Mesendoderm (in vitro differentiated cells): ENCODE data around the gene HEPHL1.

ENCODE experiments used
- DNase-seq: peaks from one replicate; pipeline ENCODE4 v3.0.0; 2013
- H2AK5ac ChIP-seq: 2 replicates; pipeline ENCODE4 v1.6.1; 2013; ENCODE audit warnings: low read length, inconsistent platforms
- H2BK120ac ChIP-seq: 2 replicates; pipeline ENCODE4 v1.6.1; 2013; ENCODE audit warnings: low read depth, mild to moderate bottlenecking, low read length, moderate library complexity, mixed read lengths
- H2BK15ac ChIP-seq: replicated peaks from 2 replicates; pipeline ENCODE4 v1.6.1; 2013; ENCODE audit warnings: low read depth, mild to moderate bottlenecking, moderate library complexity
- H2BK5ac ChIP-seq: 2 replicates; pipeline ENCODE4 v1.6.1; 2013; ENCODE audit warnings: low read length, inconsistent platforms
- H3K18ac ChIP-seq: 2 replicates; pipeline ENCODE4 v1.6.1; 2013; ENCODE audit warnings: mild to moderate bottlenecking, low read length, mixed read lengths
- H3K23ac ChIP-seq: one replicate; pipeline ENCODE4 v1.6.1; 2013; ENCODE audit warnings: low read length
- H3K27ac ChIP-seq: 2 replicates; pipeline ENCODE4 v1.5.1; 2013; ENCODE audit warnings: low read depth, mild to moderate bottlenecking, inconsistent platforms, low read length, moderate library complexity
- H3K27me3 ChIP-seq: 2 replicates; pipeline ENCODE4 v1.6.1; 2013; ENCODE audit warnings: low read length, control low read depth, mild to moderate bottlenecking, inconsistent platforms; ENCODE audit not compliant: insufficient read depth, poor library complexity
- H3K36me3 ChIP-seq: 2 replicates; pipeline ENCODE4 v1.6.1; 2013; ENCODE audit warnings: low read length, inconsistent platforms; ENCODE audit not compliant: control insufficient read depth, insufficient read depth
- H3K4ac ChIP-seq: one replicate; pipeline ENCODE4 v1.6.1; 2013; ENCODE audit warnings: low read depth, mild to moderate bottlenecking, low read length, moderate library complexity
- H3K4me1 ChIP-seq: 2 replicates; pipeline ENCODE4 v1.6.1; 2013; ENCODE audit warnings: low read depth, low read length, inconsistent platforms; ENCODE audit not compliant: control insufficient read depth
- H3K4me2 ChIP-seq: 2 replicates; pipeline ENCODE4 v1.6.1; 2013; ENCODE audit warnings: low read length
- H3K4me3 ChIP-seq: 2 replicates; pipeline ENCODE4 v1.5.1; 2013; ENCODE audit warnings: mild to moderate bottlenecking, low read length
- H3K56ac ChIP-seq: one replicate; pipeline ENCODE4 v1.6.1; 2013; ENCODE audit warnings: low read length
- H3K79me1 ChIP-seq: 2 replicates; pipeline ENCODE4 v1.6.1; 2013; ENCODE audit warnings: low read length, inconsistent platforms
- H3K79me2 ChIP-seq: 2 replicates; pipeline ENCODE4 v1.6.1; 2013; ENCODE audit warnings: mild to moderate bottlenecking, low read length; ENCODE audit not compliant: control insufficient read depth, insufficient read depth
- H3K9ac ChIP-seq: 2 replicates; pipeline ENCODE4 v1.6.1; 2013; ENCODE audit warnings: low read length, inconsistent platforms
- H4K5ac ChIP-seq: one replicate; pipeline ENCODE4 v1.6.1; 2013; ENCODE audit warnings: low read length
- H4K8ac ChIP-seq: one replicate; pipeline ENCODE4 v1.6.1; 2013; ENCODE audit warnings: low read depth, mild to moderate bottlenecking, control low read depth, low read length, moderate library complexity
- WGBS: extraction: QIAGEN DNeasy Blood & Tissue Kit; methylation state at CpG from one replicate; pipeline ENCODE4 v1.1.7; 2013; ENCODE audit warnings: low lambda C conversion rate, missing lambda C conversion rate; ENCODE audit not compliant: insufficient coverage; ENCODE audit errors: extremely low coverage; 5-methylcytosine and 5-hydroxymethylcytosine counted together

Gene HEPHL1

DNA sequence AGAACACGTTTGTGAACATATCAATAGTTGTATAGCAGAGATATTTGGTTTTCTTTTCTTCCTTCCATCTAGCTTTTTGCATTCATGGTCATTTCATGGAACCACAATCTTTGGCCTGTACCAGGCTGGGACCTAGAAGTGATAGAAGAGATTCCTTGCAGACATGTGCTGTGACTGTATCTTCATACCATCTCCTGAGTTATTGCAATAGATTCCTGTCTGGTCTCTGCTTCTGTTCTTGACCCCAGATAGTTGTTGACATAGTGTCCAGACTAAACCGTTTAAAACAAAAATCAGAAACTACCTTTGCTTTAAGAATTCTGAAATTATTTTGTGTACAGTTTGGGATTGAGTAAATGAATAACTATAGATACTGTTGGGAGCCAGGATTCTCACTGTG lies 124.3 kb downstream of the HEPHL1 start:
- H3K4me1 ChIP-seq, result peaks cover 8% of the 10 kb centered on the region
- H3K4ac ChIP-seq, result no peak overlapping the region
- no peak for DNase-seq
- H3K18ac ChIP-seq, result no peak overlapping the region
- no peak overlapping the region for H3K4me3 ChIP-seq
- no peaks in the 10 kb centered on the region for H3K36me3 ChIP-seq
- peaks cover 84% of the 10 kb centered on the region for H3K79me2 ChIP-seq
- no peak overlapping the region for H3K23ac ChIP-seq
- H2BK5ac ChIP-seq, result no peak overlapping the region
- no peak overlapping the region for H2BK15ac ChIP-seq
- H2BK120ac ChIP-seq, result no peak overlapping the region
- no peak overlapping the region for H3K56ac ChIP-seq
- H4K8ac ChIP-seq, result no peak overlapping the region
- no CpG with 5 or more reads among the region's 2 CpGs for WGBS
- H3K4me2 ChIP-seq, result no peak overlapping the region
- no peak overlapping the region for H3K27ac ChIP-seq
- H3K9ac ChIP-seq, result no peak overlapping the region
- no peak overlapping the region for H4K5ac ChIP-seq
- H2AK5ac ChIP-seq, result no peak overlapping the region
- H3K79me1 ChIP-seq, result peaks cover 41% of the 10 kb centered on the region
- no peaks in the 10 kb centered on the region for H3K27me3 ChIP-seq

DNA sequence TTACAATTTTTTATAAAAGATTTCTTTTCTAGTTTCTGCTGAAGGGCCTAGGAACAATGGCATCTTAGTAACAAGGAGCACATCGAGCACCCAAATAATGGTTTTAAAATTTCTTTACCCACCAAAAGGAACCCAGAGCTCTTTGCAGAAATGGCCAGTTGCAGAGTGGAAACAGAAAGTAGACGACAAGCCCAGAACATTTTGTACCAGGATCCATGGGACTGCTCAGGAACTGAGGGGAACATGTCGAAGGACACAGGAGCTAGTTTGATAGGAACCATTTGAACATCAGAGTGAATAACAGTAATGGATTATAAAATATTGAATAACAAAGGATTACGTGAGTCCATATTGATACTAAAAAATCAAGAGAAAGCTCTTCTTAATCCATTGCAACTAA lies 124.8 kb downstream of the HEPHL1 start:
- H2BK5ac ChIP-seq, result no peak overlapping the region
- no CpG with 5 or more reads among the region's 4 CpGs for WGBS

DNA sequence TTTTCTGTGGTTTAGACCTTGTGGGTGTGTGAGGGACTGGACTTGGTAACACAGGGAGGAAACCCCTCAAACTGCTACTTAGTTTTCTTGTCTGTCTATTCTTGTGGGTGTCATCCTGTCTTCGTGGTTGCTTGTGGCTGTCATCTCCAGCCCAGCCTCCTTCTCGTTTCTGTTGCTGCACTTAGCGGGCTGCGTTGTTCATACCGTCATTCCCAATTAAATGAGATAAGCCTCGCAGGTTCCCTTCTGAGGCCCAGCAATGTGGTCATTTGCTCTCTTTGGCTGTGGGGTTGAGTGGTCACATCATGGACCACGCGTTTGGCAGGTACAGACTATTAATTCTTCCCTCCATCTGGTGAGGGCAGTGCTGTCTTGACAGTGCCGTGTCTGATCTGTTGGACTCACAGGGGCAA lies 126.3 kb downstream of the HEPHL1 start:
- no CpG with 5 or more reads among the region's 9 CpGs for WGBS
- no peak overlapping the region for H3K4ac ChIP-seq
- H4K8ac ChIP-seq, result no peak overlapping the region
- no peak overlapping the region for H3K18ac ChIP-seq
- no peak overlapping the region for H3K27ac ChIP-seq
- H2BK120ac ChIP-seq, result no peak overlapping the region
- DNase-seq, result no peak
- H2BK5ac ChIP-seq, result no peak overlapping the region
- H3K27me3 ChIP-seq, result no peaks in the 10 kb centered on the region
- no peak overlapping the region for H3K9ac ChIP-seq
- peaks cover 10% of the 10 kb centered on the region for H3K4me1 ChIP-seq
- H3K4me2 ChIP-seq, result no peak overlapping the region
- no peak overlapping the region for H2BK15ac ChIP-seq
- no peak overlapping the region for H3K23ac ChIP-seq
- peaks cover 85% of the 10 kb centered on the region for H3K79me2 ChIP-seq
- no peak overlapping the region for H3K56ac ChIP-seq
- peaks cover 41% of the 10 kb centered on the region for H3K79me1 ChIP-seq
- H4K5ac ChIP-seq, result no peak overlapping the region
- no peak overlapping the region for H2AK5ac ChIP-seq
- H3K36me3 ChIP-seq, result no peaks in the 10 kb centered on the region
- H3K4me3 ChIP-seq, result no peak overlapping the region

More for the DNA sequence above, 124.8 kb downstream of the HEPHL1 start:
- H3K4me1 ChIP-seq, result peaks cover 9% of the 10 kb centered on the region
- no peak overlapping the region for H3K27ac ChIP-seq
- DNase-seq, result no peak
- no peak overlapping the region for H3K4ac ChIP-seq
- H3K36me3 ChIP-seq, result no peaks in the 10 kb centered on the region
- no peak overlapping the region for H4K5ac ChIP-seq
- H3K56ac ChIP-seq, result no peak overlapping the region
- H3K18ac ChIP-seq, result no peak overlapping the region
- no peak overlapping the region for H2BK15ac ChIP-seq
- no peak overlapping the region for H4K8ac ChIP-seq
- no peak overlapping the region for H3K4me2 ChIP-seq
- no peak overlapping the region for H3K4me3 ChIP-seq
- H3K27me3 ChIP-seq, result no peaks in the 10 kb centered on the region
- H2BK120ac ChIP-seq, result no peak overlapping the region
- peaks cover 42% of the 10 kb centered on the region for H3K79me1 ChIP-seq
- H2AK5ac ChIP-seq, result no peak overlapping the region
- no peak overlapping the region for H3K9ac ChIP-seq
- H3K79me2 ChIP-seq, result peaks cover 87% of the 10 kb centered on the region
- no peak overlapping the region for H3K23ac ChIP-seq

DNA sequence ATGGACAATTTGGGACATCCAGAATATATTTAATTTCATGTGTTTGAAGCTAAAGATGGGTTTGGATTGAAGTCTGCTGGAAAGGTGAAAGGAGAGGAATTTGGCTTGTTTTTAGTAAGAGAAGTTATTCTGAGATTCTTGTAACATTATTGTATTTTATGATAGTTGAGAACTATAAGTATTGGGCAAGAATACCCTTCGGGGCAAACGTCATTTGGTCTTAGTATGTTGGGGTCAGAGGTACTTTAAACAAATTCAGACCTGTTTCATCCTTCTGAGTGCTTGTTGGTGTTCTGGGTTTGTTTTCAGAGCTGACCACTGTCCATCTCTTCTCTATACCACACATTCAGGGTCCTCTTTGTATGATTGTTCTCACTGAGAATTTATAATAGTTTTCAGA lies 127.0 kb downstream of the HEPHL1 start:
- H3K9ac ChIP-seq, result no peak overlapping the region
- no peak overlapping the region for H3K4me3 ChIP-seq
- no peak overlapping the region for H2BK5ac ChIP-seq
- no peak overlapping the region for H2BK120ac ChIP-seq
- H4K8ac ChIP-seq, result no peak overlapping the region
- H3K79me1 ChIP-seq, result peaks cover 43% of the 10 kb centered on the region
- no peak overlapping the region for H3K27ac ChIP-seq
- no peaks in the 10 kb centered on the region for H3K36me3 ChIP-seq
- H2AK5ac ChIP-seq, result no peak overlapping the region
- H3K27me3 ChIP-seq, result no peaks in the 10 kb centered on the region
- peaks cover 85% of the 10 kb centered on the region for H3K79me2 ChIP-seq
- no peak overlapping the region for H3K4me2 ChIP-seq
- H3K4ac ChIP-seq, result no peak overlapping the region
- peaks cover 16% of the 10 kb centered on the region for H3K4me1 ChIP-seq
- no peak for DNase-seq
- no peak overlapping the region for H4K5ac ChIP-seq
- no peak overlapping the region for H2BK15ac ChIP-seq
- WGBS, result no CpG with 5 or more reads among the region's 2 CpGs
- H3K23ac ChIP-seq, result no peak overlapping the region
- no peak overlapping the region for H3K18ac ChIP-seq
- no peak overlapping the region for H3K56ac ChIP-seq

DNA sequence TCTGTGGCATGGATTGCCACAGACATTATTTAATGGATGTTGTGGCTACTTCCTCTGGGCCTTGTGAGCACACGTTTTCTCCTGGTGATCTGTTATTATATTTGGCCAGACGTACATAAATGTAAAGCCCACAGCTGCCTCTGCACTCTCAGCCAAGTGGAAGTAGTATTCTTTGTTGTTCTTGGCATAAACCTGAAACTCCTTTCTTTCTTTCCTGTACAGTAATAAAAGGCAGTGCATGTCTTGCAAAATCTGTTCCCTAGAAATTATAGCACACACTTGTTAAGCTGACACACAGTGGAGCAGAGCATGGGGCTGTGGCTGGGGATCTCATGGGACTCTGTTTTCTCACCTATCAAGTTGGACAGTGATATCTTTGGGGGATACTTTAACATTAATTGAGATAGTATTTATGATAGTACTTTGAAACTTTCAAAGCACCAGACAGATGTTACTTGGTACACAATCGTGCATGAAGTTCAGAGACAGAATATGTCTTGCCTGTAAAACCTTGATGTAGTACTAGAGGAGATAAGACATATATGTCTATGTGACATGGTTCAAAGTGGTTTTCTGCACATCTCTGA lies 128.4 kb downstream of the HEPHL1 start:
- no peaks in the 10 kb centered on the region for H3K36me3 ChIP-seq
- H3K79me2 ChIP-seq, result peaks cover 88% of the 10 kb centered on the region
- H3K4me2 ChIP-seq, result no peak overlapping the region
- no peak overlapping the region for H4K8ac ChIP-seq
- peaks cover 48% of the 10 kb centered on the region for H3K79me1 ChIP-seq
- H3K56ac ChIP-seq, result no peak overlapping the region
- no peak overlapping the region for H3K4me3 ChIP-seq
- DNase-seq, result no peak
- no peak overlapping the region for H2BK5ac ChIP-seq
- no peak overlapping the region for H3K9ac ChIP-seq
- no peak overlapping the region for H4K5ac ChIP-seq
- no peaks in the 10 kb centered on the region for H3K27me3 ChIP-seq
- H3K23ac ChIP-seq, result no peak overlapping the region
- H3K27ac ChIP-seq, result no peak overlapping the region
- H3K18ac ChIP-seq, result no peak overlapping the region
- no peak overlapping the region for H2BK120ac ChIP-seq
- no peak overlapping the region for H2AK5ac ChIP-seq
- no peak overlapping the region for H2BK15ac ChIP-seq
- peaks cover 20% of the 10 kb centered on the region for H3K4me1 ChIP-seq
- no peak overlapping the region for H3K4ac ChIP-seq
- WGBS, result no CpG with 5 or more reads among the region's 3 CpGs

DNA sequence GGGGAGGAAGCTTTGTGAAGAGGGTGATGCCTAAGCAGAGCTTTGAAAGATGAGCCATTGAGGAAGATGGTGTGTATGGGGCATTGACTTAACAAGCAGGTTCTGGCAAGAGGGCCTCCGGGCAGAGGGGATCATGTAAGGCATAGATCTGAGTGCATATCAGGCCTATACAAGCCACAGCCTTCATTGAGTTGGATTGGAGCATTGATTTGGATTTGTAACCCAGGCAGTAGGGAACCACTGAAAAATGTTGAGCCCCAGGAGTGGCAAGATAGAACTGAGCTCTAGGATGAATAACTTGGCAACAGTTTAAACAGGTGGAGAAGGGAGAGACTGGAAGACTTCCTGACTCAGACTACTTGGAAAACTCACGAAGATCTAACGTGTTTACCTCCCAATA lies 128.9 kb downstream of the HEPHL1 start:
- H3K23ac ChIP-seq, result no peak overlapping the region
- no peak overlapping the region for H2BK120ac ChIP-seq
- no peak overlapping the region for H4K5ac ChIP-seq
- no peak overlapping the region for H2BK15ac ChIP-seq
- H4K8ac ChIP-seq, result no peak overlapping the region
- H3K36me3 ChIP-seq, result no peaks in the 10 kb centered on the region
- H3K4me3 ChIP-seq, result no peak overlapping the region
- H3K9ac ChIP-seq, result no peak overlapping the region
- no peaks in the 10 kb centered on the region for H3K27me3 ChIP-seq
- H3K4ac ChIP-seq, result no peak overlapping the region
- peaks cover 20% of the 10 kb centered on the region for H3K4me1 ChIP-seq
- peaks cover 83% of the 10 kb centered on the region for H3K79me2 ChIP-seq
- no peak overlapping the region for H3K18ac ChIP-seq
- H2BK5ac ChIP-seq, result no peak overlapping the region
- H3K56ac ChIP-seq, result no peak overlapping the region
- peaks cover 46% of the 10 kb centered on the region for H3K79me1 ChIP-seq
- no peak overlapping the region for H3K4me2 ChIP-seq
- H3K27ac ChIP-seq, result no peak overlapping the region
- no peak overlapping the region for H2AK5ac ChIP-seq
- DNase-seq, result no peak
- no CpG with 5 or more reads among the region's 3 CpGs for WGBS
